MM.1S (cell line): ENCODE data around the gene OR2V2.
A peak's percentile ranks its signal among the peaks of the same experiment; 100 is the strongest.

Experiments
- DNase-seq: peaks from one replicate; pipeline ENCODE4 v3.0.0-alpha.2; 2015
- H2AFZ ChIP-seq: fragments of 300-600 bp; sonication (generic); 2 replicates; pipeline ENCODE4 v1.6.0; 2016; ENCODE audit warnings: antibody characterized with exemption, low read length
- H3F3A ChIP-seq: fragments of 300-600 bp; sonication (generic); 2 replicates; pipeline ENCODE4 v1.6.1; 2016; ENCODE audit warnings: mild to moderate bottlenecking, antibody characterized with exemption, low read length, moderate library complexity, mixed read lengths; ENCODE audit not compliant: insufficient read depth
- H3K27ac ChIP-seq: fragments of 300-600 bp; sonication (generic); 2 replicates; pipeline ENCODE4 v1.5.1; 2016; ENCODE audit warnings: mild to moderate bottlenecking, low read length
- H3K27me3 ChIP-seq: fragments of 300-600 bp; sonication (generic); replicated peaks from 2 replicates; pipeline ENCODE4 v1.6.0; 2016; ENCODE audit warnings: low read length; ENCODE audit not compliant: insufficient read depth
- H3K36me3 ChIP-seq: fragments of 300-600 bp; sonication (generic); replicated peaks from 2 replicates; pipeline ENCODE4 v1.6.1; 2016; ENCODE audit warnings: mild to moderate bottlenecking, low read length, mixed read lengths; ENCODE audit not compliant: insufficient read depth
- H3K4me1 ChIP-seq: fragments of 300-600 bp; sonication (generic); 2 replicates; pipeline ENCODE4 v1.6.1; 2016; ENCODE audit warnings: low read length, mixed read lengths
- H3K4me2 ChIP-seq: fragments of 300-600 bp; sonication (generic); 2 replicates; pipeline ENCODE4 v1.6.0; 2016; ENCODE audit warnings: low read depth, low read length
- H3K4me3 ChIP-seq: fragments of 300-600 bp; sonication (generic); 2 replicates; pipeline ENCODE4 v1.5.1; 2016; ENCODE audit warnings: low read length, mixed read lengths
- H3K79me2 ChIP-seq: fragments of 300-600 bp; sonication (generic); 2 replicates; pipeline ENCODE4 v1.6.1; 2016; ENCODE audit warnings: mixed run types, low read length, mixed read lengths
- H3K9ac ChIP-seq: fragments of 300-600 bp; sonication (generic); 2 replicates; pipeline ENCODE4 v1.6.1; 2016; ENCODE audit warnings: low read length, mixed read lengths
- H3K9me2 ChIP-seq: fragments of 300-600 bp; sonication (generic); replicated peaks from 2 replicates; pipeline ENCODE4 v1.6.1; 2016; ENCODE audit warnings: mild to moderate bottlenecking, low read length, mixed read lengths; ENCODE audit not compliant: insufficient read depth
- H3K9me3 ChIP-seq: fragments of 300-600 bp; sonication (generic); replicated peaks from 2 replicates; pipeline ENCODE4 v1.6.1; 2016; ENCODE audit warnings: mild to moderate bottlenecking, low read length, mixed read lengths; ENCODE audit not compliant: insufficient read depth
- H4K20me1 ChIP-seq: fragments of 300-600 bp; sonication (generic); 2 replicates; pipeline ENCODE4 v1.6.1; 2016; ENCODE audit warnings: mild to moderate bottlenecking, low read length, moderate library complexity, mixed read lengths; ENCODE audit not compliant: insufficient read depth
- EZH2 ChIP-seq: fragments of 300-600 bp; sonication (generic); optimal IDR thresholded peaks from 2 replicates; pipeline ENCODE3; 2017; ENCODE audit warnings: low read depth, mild to moderate bottlenecking, antibody characterized with exemption, low read length, mixed read lengths
- EZH2phosphoT487 ChIP-seq: fragments of 300-600 bp; sonication (generic); IDR thresholded peaks from 2 replicates; pipeline ENCODE4 v1.6.1; 2018; ENCODE audit warnings: antibody characterized with exemption, low read length
- TF ChIP-seq, protein P1 (sequence below): fragments of 300-600 bp; sonication (generic); IDR thresholded peaks from 2 replicates; pipeline ENCODE4 v1.5.1; 2016; ENCODE audit warnings: antibody characterized with exemption, low read length, mixed read lengths

OR2V2 gene

DNA sequence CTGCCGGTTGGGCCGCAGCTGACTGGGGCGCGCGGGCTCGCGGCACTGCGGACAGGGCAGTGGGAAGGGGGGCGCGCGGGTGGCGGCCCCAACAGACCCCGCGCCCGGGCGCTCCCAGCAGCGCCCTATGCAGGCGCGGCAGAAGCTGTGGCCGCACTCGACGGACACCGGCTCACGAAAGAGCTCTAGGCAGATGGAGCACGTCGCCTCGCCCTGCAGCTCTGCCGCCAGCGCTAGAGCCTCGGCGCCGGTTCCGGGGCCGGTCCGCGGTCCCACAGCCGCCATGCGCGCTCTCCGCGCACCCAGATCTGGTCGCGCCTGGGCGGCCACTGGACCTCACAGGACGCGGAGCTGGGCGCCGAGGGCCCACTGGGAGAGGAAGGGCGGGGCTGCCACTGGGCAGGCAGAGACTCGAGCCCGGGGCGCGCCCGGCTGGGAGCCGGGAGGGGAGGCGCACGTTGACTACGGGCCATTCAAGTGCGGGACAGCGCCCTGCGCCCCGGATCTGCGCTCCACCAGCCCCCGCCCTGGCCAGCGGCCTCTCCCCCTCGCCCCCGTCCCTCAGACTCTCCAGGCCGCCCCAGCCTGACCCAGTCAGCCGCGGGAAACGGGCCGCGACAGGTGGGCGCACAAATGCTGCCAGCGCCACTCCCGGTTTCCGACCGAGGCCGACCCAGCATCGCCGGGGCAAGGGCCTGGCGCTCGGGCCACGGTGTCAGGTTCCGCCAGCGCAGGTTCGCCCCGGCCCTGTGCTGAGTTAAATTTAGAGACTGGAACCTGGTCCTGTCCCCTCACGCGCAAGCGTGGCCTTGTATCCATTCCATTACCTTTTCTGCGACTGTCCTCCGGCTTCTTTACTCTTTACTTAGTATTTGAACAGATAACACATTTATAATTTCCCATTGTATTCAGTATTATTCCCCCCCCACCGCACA lies 57.7 kb downstream of the OR2V2 start, which contains the start of gene TRIM7:
Gene TRIM7, minus strand, starts transcription at position 371 of the 935 bp plus-strand sequence. Its CDS starts 86 bp downstream, at position 285.
- Histone ChIP-seq H2AFZ (peak within 1 kb of the TSS; percentile 41), H3K9ac (no peak within 1 kb of the TSS), H3K4me2 (peak within 1 kb of the TSS; percentile 91), H3K79me2 (no peaks in the 10 kb centered on the region), H3K27ac (no peak within 1 kb of the TSS), H3K36me3 (no peaks in the 10 kb centered on the region), H3K9me3 (no peaks in the 10 kb centered on the region), H3K27me3 (peaks cover 45% of the 10 kb centered on the region), H3K4me1 (peaks cover 7% of the 10 kb centered on the region), H4K20me1 (no peaks in the 10 kb centered on the region), H3K4me3 (peak within 1 kb of the TSS; percentile 78), H3K9me2 (no peaks in the 10 kb centered on the region), H3F3A (peaks cover 18% of the 10 kb centered on the region)
- TF ChIP-seq EZH2phosphoT487 (no peak), EZH2 (no peak)
- TF ChIP-seq, protein P1, sequence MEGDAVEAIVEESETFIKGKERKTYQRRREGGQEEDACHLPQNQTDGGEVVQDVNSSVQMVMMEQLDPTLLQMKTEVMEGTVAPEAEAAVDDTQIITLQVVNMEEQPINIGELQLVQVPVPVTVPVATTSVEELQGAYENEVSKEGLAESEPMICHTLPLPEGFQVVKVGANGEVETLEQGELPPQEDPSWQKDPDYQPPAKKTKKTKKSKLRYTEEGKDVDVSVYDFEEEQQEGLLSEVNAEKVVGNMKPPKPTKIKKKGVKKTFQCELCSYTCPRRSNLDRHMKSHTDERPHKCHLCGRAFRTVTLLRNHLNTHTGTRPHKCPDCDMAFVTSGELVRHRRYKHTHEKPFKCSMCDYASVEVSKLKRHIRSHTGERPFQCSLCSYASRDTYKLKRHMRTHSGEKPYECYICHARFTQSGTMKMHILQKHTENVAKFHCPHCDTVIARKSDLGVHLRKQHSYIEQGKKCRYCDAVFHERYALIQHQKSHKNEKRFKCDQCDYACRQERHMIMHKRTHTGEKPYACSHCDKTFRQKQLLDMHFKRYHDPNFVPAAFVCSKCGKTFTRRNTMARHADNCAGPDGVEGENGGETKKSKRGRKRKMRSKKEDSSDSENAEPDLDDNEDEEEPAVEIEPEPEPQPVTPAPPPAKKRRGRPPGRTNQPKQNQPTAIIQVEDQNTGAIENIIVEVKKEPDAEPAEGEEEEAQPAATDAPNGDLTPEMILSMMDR, result no peak
- no peak for DNase-seq

DNA sequence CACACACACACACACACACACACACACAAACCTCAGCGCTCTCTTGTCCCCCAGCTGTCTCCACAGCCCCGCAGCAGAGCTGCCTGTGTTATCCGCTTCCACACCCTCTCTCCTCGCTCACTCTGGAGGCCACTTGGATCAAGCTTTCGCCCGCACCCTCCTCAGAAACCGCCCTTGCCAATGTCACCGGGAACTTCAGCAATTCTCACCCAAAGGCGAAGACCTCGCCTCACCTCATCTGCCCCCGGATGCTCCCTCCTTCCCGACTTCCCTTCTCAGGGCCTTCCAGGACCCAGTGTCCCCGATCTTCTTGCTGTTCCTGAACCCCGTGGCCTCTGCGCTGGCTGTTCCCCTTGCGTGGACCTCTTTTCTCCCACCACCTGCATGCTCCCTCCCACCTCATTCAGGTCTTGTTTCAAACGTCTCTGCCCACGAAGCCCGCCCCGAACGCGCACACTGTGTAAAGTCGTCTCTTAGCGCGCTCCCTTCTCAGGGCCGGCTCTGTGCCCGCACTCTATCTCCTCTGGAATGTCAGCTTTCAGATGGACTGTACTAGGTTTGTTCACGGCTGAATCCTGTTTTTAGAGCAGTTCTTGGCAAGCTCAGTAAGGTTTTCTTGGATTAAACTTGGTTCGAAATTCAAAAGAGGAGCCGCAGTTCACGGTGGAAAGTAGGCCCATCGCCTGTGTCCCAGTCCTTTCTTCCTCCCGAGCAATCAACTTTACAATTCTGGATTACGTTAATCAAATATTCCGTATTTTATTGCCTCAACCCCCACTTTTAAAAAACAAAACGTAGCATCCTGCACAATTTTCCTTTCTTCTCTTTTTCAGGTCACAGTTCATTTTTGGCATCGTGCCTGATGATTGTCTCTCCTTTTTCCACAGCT lies 58.6 kb downstream of the OR2V2 start:
- Histone ChIP-seq H3F3A (peaks cover 18% of the 10 kb centered on the region), H3K4me3 (peak overlapping the region; percentile 78), H4K20me1 (no peaks in the 10 kb centered on the region), H3K9ac (no peak overlapping the region; the same call in 1 of the 2 replicates), H3K27ac (no peak overlapping the region), H3K4me1 (peaks cover 7% of the 10 kb centered on the region), H3K9me2 (no peaks in the 10 kb centered on the region), H3K36me3 (no peaks in the 10 kb centered on the region), H2AFZ (peak overlapping the region; percentile 50), H3K27me3 (peaks cover 36% of the 10 kb centered on the region), H3K9me3 (no peaks in the 10 kb centered on the region), H3K4me2 (peak overlapping the region; percentile 91), H3K79me2 (no peaks in the 10 kb centered on the region)
- TF ChIP-seq EZH2phosphoT487, result no peak
- TF ChIP-seq EZH2, result no peak
- DNase-seq, result no peak

- H3F3A ChIP-seq, result peaks cover 18% of the 10 kb centered on the region
- H4K20me1 ChIP-seq, result no peaks in the 10 kb centered on the region
- H3K4me3 ChIP-seq, result peak overlapping the region; percentile 78
- no peak for TF ChIP-seq EZH2phosphoT487
- TF ChIP-seq, protein P1, result no peak
- TF ChIP-seq EZH2, result no peak
- H3K36me3 ChIP-seq, result no peaks in the 10 kb centered on the region
- H3K27ac ChIP-seq, result peak overlapping the region; percentile 68; the same call in 1 of the 2 replicates
- no peaks in the 10 kb centered on the region for H3K79me2 ChIP-seq
- DNase-seq, result peak; percentile 87
- H3K9me3 ChIP-seq, result no peaks in the 10 kb centered on the region
- H3K4me1 ChIP-seq, result peaks cover 7% of the 10 kb centered on the region
- H2AFZ ChIP-seq, result peak overlapping the region; percentile 86
- H3K4me2 ChIP-seq, result peak overlapping the region; percentile 91; the same call in 1 of the 2 replicates
- peak overlapping the region; percentile 66; the same call in 1 of the 2 replicates for H3K9ac ChIP-seq
- H3K9me2 ChIP-seq, result no peaks in the 10 kb centered on the region
- H3K27me3 ChIP-seq, result peaks cover 26% of the 10 kb centered on the region
Measured at GRCh38 chr5:181207214-181207959, 60.0 kb downstream of the OR2V2 start.
